NCI-H2196 treated with DMSO at 0.1 percent for 48 hours (cell line): ENCODE data around the gene PARD3B.

ENCODE experiments used
- DNase-seq: peaks from one replicate; lab custom pipeline; 2025; ENCODE audit not compliant: unreplicated experiment; lab: John Stamatoyannopoulos, UW

Gene PARD3B

GRCh38 chr2:205574001-205574400 lies 1028.7 kb downstream of the PARD3B start:
- no peak for DNase-seq

GRCh38 chr2:205579335-205579734 lies 1034.1 kb downstream of the PARD3B start:
- no peak for DNase-seq

- no peak for DNase-seq
Measured at GRCh38 chr2:205580212-205580987, 1035.1 kb downstream of the PARD3B start.

GRCh38 chr2:205582366-205582765 lies 1037.1 kb downstream of the PARD3B start:
- no peak for DNase-seq

GRCh38 chr2:205585449-205586383 lies 1040.4 kb downstream of the PARD3B start:
- no peak for DNase-seq

GRCh38 chr2:205586626-205587025 lies 1041.4 kb downstream of the PARD3B start:
- DNase-seq = no peak

GRCh38 chr2:205589479-205589878 lies 1044.2 kb downstream of the PARD3B start:
- no peak for DNase-seq

GRCh38 chr2:205590759-205591158 lies 1045.5 kb downstream of the PARD3B start:
- DNase-seq = no peak

- DNase-seq = no peak
Measured at GRCh38 chr2:205593891-205594290, 1048.6 kb downstream of the PARD3B start.

GRCh38 chr2:205596581-205596980 lies 1051.3 kb downstream of the PARD3B start:
- DNase-seq = no peak

GRCh38 chr2:205605638-205606304 lies 1060.5 kb downstream of the PARD3B start:
- no peak for DNase-seq

- no peak for DNase-seq
Measured at GRCh38 chr2:205607146-205607545, 1061.9 kb downstream of the PARD3B start.

- no peak for DNase-seq
Measured at GRCh38 chr2:205609113-205609512, 1063.8 kb downstream of the PARD3B start.

- DNase-seq = no peak
Measured at GRCh38 chr2:205610437-205610836, 1065.2 kb downstream of the PARD3B start.

GRCh38 chr2:205612636-205613035 lies 1067.4 kb downstream of the PARD3B start:
- no peak for DNase-seq

GRCh38 chr2:205613970-205614559 lies 1068.8 kb downstream of the PARD3B start:
- DNase-seq = no peak

GRCh38 chr2:205614965-205615364 lies 1069.7 kb downstream of the PARD3B start:
- DNase-seq = no peak

- DNase-seq = no peak
Measured at GRCh38 chr2:205617905-205618304, 1072.6 kb downstream of the PARD3B start.

- no peak for DNase-seq
Measured at GRCh38 chr2:205619600-205619999, 1074.3 kb downstream of the PARD3B start.

- DNase-seq = no peak
Measured at GRCh38 chr2:205627085-205627484, 1081.8 kb downstream of the PARD3B start.

GRCh38 chr2:205628422-205628821 lies 1083.1 kb downstream of the PARD3B start:
- DNase-seq = no peak
